NCI-H774 (cell line): ENCODE data around the gene KCNJ13.

Experiments
- DNase-seq: peaks from one replicate; lab custom pipeline; 2025; lab: John Stamatoyannopoulos, UW

Gene KCNJ13

DNA sequence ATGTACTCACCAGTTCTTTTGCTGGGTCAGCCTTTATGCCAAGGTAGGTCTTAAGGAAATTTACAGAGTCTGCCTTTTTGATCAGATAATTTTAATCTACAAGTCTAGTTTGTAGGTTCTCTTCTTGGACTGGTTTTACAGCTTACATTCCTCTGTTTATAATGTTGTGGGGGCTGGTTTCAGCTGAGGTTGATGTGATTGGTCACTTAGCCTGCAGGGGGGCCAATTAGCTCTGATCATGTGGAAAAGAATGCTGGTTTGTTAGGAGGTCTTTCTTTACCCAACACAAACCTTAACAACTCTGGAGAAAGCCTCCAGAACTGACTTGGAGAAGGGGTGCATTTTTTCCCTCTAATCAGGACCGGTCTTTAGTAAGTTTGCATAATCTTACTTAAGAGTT is at the start of gene KCNJ13:
Gene KCNJ13 (minus strand): TSS at position 131 of the 400 bp plus-strand sequence. CDS start 5,203 bp downstream, outside the sequence.
- no peak for DNase-seq

DNA sequence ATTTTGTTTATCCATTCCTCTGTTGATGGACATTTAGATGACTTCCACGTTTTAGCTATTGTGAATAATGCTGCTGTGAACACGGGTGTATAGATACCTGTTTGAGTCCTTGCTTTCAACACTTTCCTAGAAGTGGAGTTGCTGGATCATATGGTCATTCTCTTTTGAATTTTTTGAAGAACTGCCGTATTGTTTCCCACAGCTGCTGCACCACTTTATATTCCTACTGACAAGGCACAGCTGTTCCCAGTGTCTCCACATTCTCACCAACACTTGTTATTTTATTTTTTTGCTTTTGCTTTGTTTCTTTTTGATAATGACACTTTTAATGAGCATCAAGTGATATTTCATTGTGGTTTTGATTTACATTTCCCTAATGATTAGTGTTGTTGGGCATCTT is 41.4 kb upstream of the KCNJ13 start:
- no peak for DNase-seq

DNA sequence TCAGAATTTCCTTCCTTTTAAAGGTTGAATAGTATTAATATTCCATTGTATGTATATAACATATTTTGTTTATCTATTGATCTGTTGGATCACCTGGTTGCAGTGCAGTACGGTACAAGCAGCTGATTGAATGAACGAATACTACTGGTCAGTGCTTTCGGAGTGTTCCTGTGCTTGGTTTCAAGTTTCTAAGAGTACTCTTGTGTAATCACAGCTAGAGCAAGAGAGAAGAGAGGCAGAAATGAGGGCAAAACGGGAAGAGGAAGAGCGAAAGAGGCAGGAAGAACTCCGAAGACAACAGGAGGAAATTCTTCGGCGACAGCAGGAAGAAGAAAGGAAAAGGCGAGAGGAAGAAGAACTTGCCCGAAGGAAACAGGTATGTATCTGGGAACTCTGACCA is 40.3 kb upstream of the KCNJ13 start:
- no peak for DNase-seq

DNA sequence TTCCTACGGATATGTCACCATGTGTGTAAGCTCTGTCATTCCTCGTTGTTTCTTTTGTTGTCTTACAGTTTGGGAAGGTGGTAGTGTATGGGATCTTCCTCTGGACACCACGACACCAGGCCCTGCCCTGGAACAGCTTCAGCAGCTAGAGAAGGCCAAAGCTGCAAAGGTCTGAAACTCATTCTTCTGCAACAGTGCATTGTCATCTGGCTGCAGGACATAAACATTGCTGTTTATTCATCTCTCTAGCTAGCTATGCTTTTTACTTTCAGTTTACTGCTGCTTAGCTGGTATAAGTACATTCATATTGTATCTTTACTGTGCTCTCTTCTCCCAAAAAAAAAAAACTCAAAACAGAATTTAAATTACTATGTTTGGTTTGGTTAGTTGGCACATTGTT is 39.2 kb upstream of the KCNJ13 start:
- no peak for DNase-seq

DNA sequence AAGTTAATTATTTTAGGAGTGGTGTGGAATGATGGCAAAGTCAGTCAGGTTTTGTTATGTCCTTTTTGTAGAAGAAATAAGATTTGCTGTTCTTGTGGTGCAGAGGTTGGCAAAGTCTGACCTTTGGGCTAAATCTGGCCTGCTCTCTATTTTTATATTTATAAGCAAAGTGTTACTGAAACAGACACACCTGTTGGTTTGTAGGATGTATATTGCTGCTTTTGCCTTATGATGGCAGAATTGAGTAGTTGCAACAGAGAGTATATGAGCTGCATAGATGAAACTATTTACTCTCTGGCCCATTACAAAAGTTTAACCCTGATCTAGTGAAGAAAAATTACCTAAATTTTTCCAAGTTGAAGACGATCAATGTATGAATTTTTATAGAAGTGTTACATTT is 34.1 kb upstream of the KCNJ13 start:
- no peak for DNase-seq

DNA sequence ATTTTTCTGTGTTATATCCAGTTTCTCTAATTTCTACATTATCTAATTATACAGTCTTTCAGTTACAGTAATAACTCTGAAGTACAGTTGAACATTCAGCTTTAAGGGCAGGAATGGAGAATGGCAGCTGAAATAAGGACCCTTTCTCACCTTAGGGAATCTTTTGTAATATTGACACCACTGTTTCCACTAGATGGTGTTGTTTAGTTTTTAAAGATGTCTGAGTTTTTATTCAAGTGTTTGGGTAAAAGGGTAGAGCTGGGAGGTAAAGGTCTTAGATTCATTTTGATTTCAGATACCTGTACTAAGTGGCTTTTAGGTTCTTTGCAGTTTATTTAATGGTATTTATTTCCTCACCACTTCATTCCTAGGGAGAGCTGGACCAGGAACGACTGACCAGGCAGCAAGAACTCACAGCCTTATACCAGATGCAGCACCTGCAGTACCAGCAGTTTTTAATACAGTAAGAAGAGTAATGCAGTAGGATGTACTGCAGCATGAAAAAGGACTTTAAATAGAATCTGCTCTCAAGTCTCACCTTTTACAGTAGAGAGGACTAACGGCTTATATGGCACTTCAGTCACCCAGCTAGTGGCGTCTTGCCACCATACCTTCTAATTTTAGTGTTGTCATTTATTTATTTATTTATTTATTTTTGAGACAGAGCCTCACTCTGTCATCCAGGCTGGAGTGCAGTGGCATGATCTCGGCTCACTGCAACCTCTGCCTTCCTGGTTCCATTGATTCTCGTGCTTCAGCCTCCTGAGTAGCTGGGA is 33.2 kb upstream of the KCNJ13 start:
- no peak for DNase-seq

DNA sequence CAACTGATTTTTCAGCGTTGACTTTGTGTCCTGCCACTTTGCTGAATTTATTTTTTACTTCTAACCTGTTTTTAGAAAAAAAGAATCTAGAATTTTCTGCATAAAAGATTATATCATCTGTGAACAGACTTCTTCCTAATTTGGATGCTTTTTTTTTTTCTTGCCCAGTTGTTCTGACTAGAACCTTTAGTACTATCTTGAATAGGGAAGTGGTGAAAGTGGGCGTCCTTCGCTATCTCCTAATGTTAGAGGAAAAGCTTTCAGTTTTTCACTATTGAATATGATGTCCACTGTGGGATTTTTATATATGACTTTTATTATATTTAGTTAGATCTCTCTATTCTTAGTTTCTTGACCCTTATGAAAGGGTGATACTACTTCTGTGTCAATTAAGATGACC is 25.7 kb upstream of the KCNJ13 start:
- DNase-seq, result no peak

DNA sequence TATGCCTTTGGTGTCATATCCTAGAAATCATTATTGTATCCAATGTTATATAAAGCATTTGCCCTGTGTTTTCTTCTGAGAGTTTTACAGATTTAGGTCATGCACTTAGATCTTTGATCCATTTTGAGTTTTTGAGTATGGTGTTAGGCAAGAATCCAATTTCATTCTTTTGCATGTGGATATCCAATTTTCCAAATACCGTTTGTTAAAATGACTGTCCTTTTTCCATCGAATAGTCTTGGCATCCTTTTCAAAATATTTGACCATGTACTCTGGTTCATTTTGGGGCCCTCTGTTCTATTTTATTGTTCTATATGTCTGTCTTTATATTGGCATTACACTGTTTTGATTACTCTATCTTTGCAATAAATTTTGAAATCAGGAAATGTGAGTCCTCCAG is 23.8 kb upstream of the KCNJ13 start:
- no peak for DNase-seq

DNA sequence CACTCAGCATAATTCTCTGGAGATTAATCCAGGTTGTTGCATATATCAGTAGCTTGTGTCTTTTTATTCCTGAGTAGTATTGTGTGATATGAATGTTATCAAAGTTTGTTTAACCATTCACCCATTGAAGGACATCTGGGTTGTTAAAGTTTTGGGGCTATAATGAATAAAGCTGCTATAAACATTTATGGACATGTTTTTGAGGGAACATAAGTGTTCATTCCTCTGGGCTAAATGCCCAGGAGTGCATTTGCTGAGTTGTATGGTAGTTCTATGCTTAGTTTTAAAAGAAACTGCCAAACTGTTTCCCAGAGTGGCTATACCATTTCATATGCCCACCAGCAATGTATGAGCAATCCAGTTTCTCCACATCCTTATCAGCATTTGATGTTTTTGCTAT is 21.8 kb upstream of the KCNJ13 start:
- no peak for DNase-seq

DNA sequence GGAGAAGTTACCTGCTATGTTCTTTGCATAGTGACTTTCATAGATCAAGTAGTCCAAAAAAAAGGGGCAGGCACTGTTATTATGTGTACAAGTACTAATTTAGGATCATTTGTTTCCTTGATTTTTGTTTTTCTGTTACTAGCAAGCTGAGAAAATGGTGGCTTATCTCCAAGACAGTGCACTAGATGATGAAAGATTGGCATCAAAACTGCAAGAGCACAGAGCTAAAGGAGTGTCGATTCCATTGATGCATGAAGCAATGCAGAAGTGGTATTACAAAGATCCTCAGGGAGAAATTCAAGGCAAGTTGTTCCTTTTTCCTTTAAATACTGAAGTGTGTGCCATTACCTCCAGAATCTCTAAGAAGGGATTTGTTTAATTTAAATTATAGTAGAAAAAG is 19.6 kb upstream of the KCNJ13 start:
- DNase-seq, result no peak

DNA sequence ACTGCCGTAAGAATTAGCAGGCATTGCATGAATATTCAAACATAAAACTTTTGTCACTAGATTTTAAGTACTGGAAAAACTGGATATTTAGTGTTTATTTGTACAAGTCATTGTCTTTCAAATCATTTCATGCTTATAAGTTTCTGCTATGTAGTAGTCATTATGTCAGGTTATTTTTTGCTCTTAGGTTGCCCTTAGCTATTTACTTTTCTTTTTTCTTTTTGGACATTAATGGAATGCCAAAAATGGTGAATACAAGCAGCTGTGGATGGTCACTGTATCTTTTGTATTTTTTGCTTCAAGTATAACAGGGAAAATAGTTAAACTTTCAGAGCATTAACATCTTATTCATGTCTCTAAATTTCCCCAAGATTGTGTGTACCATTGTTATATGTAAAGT is 18.6 kb upstream of the KCNJ13 start:
- DNase-seq, result no peak

DNA sequence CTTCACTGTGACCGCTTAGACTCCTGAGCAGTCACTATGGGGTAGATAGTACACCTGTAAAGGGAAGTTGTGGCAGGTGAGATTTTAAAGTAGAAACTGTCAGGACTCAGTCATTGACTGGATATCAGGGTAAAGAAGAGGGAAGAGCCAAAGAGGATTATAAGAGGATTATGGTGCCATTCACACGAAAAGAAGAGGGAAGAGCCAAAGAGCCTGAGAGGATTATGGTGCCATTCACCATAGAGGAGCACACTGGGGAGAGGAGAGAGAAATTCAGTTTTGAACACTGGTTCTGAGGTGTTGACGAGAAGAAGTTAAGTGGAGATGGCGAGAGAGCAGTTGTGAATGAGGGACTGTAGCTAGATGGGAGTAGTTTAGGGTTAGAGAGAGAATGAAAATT is 16.9 kb upstream of the KCNJ13 start:
- no peak for DNase-seq

DNA sequence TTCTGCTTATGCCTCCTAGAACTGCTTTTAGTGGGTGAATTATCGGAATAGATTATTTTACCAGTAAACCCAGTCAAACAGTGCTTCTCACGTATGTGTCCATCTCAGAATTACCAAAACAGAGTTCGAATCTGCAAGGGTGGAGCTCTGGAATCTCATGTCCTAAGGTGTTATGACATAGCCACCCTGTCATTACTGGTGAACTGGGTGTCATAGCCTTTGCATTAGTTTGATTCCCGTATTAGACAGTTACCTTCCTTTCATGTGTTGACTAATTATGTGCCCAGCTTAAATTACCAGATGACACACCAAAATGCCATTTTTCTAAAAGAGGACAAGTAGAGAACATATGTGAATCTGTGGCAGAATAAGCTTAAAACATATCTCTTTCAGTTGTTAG is 15.2 kb upstream of the KCNJ13 start:
- no peak for DNase-seq

DNA sequence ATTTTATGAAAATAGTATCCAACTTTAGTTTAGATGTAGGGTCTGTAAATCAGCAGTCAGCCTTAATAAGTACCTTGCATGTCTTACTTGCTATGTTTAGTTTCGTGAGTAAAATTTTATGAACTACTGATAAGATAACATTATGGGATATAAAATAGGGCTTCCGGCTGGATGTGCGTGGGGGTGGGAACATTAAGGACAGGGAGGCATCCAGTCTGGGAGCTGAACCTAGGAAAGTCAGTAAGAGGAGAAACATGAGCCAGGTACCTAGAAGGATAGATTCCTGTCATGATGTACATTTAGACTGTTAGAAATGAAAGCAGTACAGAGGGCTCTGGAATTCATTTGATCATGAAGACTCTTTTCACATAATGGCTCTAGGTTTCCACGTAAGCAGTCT is 12.7 kb upstream of the KCNJ13 start:
- DNase-seq, result no peak

DNA sequence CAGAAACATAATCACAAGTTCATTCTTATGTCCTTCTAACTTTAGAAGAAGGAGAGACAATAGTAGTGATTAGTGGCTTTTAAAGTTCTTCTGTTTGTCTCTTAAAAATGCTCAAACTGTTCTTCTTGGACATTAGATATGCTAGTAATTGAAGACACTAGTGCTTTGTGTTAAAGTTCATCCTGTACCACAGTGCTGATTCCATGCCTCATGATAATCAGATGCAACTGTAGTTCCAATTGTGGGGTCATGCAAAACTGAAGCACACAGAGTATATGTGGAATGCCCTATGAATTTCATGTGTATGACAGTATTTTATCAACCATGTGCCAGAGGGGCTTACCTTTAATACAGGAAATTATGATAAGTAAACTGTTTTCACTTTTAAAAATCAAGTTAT is 11.4 kb upstream of the KCNJ13 start:
- no peak for DNase-seq

DNA sequence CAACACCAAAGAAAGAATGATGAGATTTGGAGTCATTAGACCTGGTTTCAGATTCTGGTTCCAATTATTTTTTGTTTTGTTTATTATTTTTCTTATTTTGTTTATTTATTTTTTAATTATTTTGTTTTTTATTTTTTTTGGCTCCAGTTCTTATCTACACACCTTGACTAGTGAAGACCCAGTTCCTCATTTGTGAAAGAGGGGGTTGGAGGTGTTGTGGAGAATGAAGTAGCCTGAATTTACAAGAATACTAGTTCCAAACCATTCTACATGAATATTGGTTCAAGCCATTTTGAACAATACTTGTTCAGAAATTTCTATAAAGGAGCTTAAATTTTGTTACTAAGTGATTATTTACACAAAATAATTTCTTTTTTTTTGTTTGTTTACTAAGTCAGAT is 6.9 kb upstream of the KCNJ13 start:
- no peak for DNase-seq

DNA sequence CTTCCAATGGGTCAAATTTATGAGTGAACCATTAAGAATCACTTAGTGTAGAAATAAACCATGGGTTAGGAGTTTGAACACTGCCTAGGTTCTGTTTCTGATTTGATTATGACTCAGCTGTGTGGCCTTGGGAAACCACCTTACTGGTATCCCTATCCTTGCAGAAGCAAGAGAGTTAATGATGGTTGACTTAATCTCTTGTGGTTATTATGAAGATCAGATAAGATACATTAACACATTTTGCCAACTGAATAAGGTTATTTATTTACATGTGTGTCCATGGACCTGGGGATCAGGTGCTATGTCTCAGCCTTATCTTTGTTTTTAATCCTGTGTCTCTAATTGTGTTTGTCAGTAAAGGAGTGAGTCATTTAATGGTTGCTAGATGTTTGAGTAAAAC is 5.4 kb upstream of the KCNJ13 start:
- no peak for DNase-seq

DNA sequence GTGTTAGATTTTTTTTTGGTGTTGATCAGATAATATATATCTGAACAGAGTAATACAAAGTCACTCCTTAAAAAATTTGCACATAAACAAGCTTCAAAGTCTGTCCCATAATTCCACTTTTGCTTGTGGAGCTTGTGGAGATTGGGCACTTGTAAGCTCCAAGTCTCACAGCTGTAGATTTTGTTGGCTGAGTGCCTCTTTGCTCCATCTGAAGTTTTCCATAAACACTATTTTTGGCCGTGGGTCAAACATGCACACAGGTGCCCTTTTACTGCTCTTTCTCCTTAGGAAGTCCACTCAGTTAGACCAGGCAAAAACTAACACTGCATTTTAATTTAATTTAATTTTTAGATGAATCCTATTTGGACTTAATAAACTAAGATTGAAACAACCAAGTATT is 3.6 kb upstream of the KCNJ13 start:
- no peak for DNase-seq

DNA sequence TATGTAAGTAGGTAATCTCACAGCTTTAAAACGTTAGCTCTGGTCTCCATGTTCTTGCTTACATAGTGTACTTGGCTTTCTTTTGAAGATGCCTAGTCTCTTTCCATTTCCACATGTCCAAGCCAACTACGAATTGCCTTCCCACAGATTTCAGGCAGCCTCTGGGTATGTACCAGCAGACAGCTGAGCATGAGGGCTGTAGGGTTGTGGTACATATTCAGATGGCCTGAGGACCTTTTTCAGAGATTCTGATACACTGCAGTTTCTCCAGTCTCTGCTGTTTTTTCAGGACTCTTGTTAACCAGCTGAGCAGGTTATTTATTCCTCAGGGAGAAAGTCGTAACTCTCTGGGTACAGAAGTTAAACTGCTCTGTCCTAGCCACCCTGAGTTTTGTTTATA is 3.1 kb upstream of the KCNJ13 start:
- DNase-seq, result no peak

DNA sequence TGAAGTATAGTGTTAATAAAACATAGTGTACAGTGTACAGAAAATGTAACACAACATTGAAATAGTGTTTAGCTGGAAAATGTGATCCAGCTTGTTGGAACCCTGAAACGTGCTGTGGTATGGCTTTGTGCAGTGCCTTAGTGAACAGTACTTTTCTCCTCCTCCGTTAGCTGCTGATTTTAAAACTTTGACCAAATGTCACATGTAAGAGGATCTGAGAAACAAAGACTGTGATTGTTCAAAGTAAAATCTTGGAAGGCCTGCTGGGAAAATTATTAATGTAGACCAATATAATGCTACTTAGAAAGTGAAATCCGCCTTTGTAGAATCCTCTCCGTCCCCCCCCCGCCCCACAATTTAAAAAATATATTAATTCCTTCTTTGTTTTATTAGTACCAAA is 911 bp upstream of the KCNJ13 start:
- DNase-seq, result no peak

DNA sequence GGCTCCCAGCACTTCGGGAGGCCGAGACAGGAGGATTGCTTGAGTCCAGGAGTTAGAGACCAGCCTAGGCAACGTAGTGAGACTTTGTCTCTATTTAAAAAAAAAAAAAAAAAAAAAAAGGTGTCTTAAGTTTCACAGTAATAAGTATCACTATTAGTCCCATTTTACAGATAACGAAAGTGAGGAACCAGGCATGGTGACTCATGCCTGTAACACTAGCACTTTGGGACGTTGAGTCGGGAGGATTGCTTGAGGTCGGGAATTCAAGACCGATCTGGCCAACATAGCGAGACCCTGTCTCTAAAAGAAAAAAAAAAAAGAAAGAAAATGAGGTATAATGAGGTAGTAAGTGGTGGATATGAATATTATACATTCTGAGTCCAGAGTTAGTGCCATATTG is 2.5 kb downstream of the KCNJ13 start:
- DNase-seq, result no peak

DNA sequence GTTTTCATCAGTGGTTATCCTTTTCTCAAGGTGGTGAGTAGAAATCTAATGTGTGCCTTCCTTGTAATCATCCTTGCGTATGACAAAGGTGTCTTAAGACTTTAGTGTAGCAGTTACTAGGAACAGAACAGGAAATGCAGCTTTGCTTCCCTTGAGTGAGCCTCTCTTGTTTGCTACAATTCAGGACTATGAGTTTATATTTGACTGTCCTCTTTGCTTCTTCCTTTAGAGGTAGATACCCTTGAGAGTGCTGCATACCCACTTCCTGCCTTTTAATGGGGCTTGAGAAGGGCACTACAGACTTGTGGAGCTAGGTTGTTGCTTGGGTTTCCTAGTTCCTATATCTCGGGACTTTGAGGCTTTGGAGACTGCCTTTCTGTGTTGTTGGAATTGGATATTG is 3.8 kb downstream of the KCNJ13 start:
- no peak for DNase-seq

DNA sequence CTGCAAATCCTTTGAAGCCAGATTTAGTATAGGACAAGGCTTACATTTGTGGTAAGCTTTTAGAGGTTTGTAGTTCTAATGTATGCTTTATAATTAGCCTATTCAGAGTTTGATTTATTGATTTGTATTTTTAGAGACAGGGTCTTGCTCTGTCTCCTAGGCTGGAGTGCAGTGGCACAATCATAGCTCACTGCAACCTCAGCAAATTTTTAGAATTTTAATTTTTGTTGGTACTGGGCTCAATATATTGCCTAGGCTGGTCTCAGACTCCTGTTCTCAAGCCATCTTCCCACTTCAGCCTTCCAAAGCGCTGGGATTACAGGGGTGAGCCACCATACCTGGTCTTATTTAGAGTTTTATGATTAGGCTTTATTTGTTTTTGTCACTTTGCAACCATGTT is 4.5 kb downstream of the KCNJ13 start:
- DNase-seq, result no peak

DNA sequence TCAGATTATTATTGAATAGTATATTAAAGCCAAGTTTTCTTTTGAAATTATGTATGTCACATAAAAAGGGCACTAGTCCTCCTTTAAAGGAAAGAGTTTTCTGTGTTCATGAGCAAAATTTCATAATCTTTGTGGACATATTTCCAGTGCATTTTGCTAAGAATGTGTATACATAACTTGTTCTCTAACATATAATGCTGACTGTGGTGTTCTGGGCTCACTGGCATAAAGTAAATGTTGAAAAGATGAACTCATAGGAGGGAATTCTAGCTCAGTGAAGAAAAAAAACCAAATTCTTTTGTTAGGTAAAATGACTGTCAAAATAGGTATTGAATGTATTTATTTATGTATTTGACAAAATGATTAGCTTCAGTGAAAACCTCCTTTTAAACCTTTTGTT is 6.2 kb downstream of the KCNJ13 start:
- DNase-seq, result no peak

DNA sequence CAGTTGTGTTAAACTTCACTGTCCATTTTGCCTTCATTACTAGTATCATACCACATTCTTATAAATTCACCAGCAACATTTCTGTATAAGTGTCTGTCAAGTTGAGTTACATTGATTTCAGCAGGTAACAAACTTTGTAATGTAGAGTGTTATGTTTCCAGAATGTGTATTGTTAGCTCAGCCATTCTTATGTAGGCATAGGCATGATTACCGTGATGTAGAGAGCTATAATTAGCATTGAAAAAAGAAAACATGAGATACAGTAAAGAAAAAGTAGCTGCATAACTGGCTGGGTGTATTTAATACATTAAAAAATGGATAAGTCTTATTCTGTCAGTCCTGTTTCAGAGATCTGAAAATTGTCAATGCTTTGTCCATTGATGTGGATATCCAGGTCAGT is 8.5 kb downstream of the KCNJ13 start:
- no peak for DNase-seq
